ENCODE data around the gene PREX1.

The PREX1 gene

GRCh38 chr20:48596334-48596898 lies 231.4 kb downstream of the PREX1 start:
- no peak for DNase-seq

GRCh38 chr20:48595495-48596333 lies 232.1 kb downstream of the PREX1 start:
- no peak for DNase-seq

- no peak for DNase-seq
Measured at GRCh38 chr20:48594533-48594932, 233.3 kb downstream of the PREX1 start.

- DNase-seq, result no peak
Measured at GRCh38 chr20:48592107-48592940, 235.5 kb downstream of the PREX1 start.

- no peak for DNase-seq
Measured at GRCh38 chr20:48586730-48587129, 241.1 kb downstream of the PREX1 start.

- no peak for DNase-seq
Measured at GRCh38 chr20:48585061-48585870, 242.5 kb downstream of the PREX1 start.

GRCh38 chr20:48584391-48585060 lies 243.3 kb downstream of the PREX1 start:
- DNase-seq, result no peak

GRCh38 chr20:48583801-48584200 lies 244.0 kb downstream of the PREX1 start:
- DNase-seq, result no peak

- DNase-seq, result no peak
Measured at GRCh38 chr20:48583171-48583570, 244.6 kb downstream of the PREX1 start.

- DNase-seq, result no peak
Measured at GRCh38 chr20:48582673-48582985, 245.2 kb downstream of the PREX1 start.

GRCh38 chr20:48581167-48581566 lies 246.6 kb downstream of the PREX1 start:
- no peak for DNase-seq

GRCh38 chr20:48578397-48579098 lies 249.3 kb downstream of the PREX1 start:
- DNase-seq, result no peak

- DNase-seq, result no peak
Measured at GRCh38 chr20:48577557-48577956, 250.2 kb downstream of the PREX1 start.

GRCh38 chr20:48574383-48574782 lies 253.4 kb downstream of the PREX1 start:
- DNase-seq, result no peak

All from Kasumi-1 (cell line).